ENCODE measurements around the gene YARS2.

DNA sequence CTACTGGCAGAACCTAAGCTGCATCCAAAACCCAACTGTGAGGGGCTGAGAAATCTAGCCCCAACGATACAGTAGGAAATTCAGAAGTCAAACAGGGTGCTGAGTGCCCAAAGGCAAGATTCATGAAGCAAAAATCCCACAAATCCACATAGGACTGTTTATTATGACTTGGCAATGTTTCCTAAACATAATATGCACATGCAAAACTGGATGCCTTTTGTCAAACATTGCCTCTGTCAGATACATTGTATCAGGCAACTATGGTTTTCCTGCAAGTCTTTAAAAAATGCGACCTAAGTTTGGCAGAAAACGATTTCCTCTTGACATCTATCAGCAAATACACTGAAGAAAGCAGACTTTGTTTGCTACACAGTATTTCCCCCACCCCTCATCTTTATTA is 27.3 kb upstream of the YARS2 start:
- TF ChIP-seq, protein P1, sequence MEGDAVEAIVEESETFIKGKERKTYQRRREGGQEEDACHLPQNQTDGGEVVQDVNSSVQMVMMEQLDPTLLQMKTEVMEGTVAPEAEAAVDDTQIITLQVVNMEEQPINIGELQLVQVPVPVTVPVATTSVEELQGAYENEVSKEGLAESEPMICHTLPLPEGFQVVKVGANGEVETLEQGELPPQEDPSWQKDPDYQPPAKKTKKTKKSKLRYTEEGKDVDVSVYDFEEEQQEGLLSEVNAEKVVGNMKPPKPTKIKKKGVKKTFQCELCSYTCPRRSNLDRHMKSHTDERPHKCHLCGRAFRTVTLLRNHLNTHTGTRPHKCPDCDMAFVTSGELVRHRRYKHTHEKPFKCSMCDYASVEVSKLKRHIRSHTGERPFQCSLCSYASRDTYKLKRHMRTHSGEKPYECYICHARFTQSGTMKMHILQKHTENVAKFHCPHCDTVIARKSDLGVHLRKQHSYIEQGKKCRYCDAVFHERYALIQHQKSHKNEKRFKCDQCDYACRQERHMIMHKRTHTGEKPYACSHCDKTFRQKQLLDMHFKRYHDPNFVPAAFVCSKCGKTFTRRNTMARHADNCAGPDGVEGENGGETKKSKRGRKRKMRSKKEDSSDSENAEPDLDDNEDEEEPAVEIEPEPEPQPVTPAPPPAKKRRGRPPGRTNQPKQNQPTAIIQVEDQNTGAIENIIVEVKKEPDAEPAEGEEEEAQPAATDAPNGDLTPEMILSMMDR (conservative IDR thresholded peaks at IDR 0.05; ENCODE audit: low read depth in 2 of 2): no peak
- TF ChIP-seq JUNB (IDR thresholded peaks at IDR 0.05; ENCODE audit: unreplicated experiment): no peak
- no peak for TF ChIP-seq EZH2phosphoT487 (IDR thresholded peaks at IDR 0.05; ENCODE audit: unreplicated experiment)
- TF ChIP-seq EZH2 (IDR thresholded peaks at IDR 0.05; ENCODE audit: low read depth, unreplicated experiment): no peak
